HG03565 (cell line): Measurements from ENCODE around the gene CPLANE1.

Source experiments
- ATAC-seq: cut with Tn5 transposase; IDR thresholded peaks from one replicate; pipeline ENCODE4 v1.9.1; 2021; ENCODE audit warnings: mild to moderate bottlenecking, moderate library complexity; ENCODE audit not compliant: unreplicated experiment

Gene CPLANE1

GRCh38 chr5:37071901-37072581, 177.1 kb downstream of the CPLANE1 start:
- no peak for ATAC-seq

GRCh38 chr5:37071487-37071886, 177.7 kb downstream of the CPLANE1 start:
- no peak for ATAC-seq

DNA sequence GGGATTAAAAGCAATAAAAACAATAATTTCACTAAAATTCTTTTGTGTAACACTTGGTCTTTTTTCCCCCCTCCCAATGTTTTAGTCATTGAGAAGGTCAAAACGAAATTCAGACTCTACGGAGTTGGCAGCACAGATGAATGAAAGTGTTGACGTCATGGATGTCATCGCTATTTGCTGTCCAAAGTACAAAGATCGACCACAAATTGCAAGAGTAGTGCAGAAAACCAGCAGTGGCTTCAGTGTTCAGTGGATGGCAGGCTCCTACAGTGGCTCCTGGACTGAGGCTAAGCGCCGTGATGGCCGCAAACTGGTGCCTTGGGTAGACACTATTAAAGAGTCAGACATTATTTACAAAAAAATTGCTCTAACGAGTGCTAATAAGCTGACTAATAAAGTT, 184.7 kb downstream of the CPLANE1 start:
- no peak for ATAC-seq

DNA sequence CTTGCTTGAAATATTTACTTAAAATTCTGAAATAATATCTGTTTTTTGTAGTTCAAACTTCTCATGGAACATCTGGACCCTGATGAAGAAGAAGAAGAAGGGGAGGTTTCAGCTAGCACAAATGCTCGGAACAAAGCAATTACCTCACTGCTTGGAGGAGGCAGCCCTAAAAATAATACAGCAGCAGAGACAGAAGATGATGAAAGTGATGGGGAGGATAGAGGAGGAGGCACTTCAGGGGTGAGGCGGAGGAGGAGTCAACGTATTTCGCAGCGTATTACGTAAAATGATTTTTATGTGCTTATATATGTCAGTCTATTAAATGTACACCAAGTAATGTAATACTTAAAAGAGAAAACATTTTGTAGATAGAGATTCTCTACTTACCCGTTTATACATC, 185.4 kb downstream of the CPLANE1 start:
- ATAC-seq: no peak

- ATAC-seq: no peak
Measured at GRCh38 chr5:37060030-37060429, 189.1 kb downstream of the CPLANE1 start.

DNA sequence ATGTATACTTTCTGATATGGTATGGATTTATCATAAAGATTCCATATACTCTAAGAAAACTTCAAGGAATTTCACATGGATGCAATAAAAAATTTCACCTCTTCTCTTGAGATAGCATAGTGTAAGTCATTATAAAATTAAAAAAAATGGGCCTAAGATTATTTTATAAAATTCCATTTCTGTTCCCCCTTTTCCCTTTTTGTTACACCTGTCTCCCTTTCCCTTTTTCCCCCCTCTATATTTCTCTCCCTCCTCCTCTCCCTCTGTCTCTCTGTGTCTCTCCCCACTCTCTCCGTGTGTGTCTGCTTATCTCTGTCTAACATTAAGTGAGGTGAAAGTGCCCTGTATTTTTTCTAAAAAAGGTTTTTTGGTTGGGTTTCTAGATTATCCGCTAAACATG, 192.4 kb downstream of the CPLANE1 start:
- ATAC-seq: no peak
